Stimulated activated CD4-positive, alpha-beta T cell treated with anti-CD3 and anti-CD28 coated beads, TNF-alpha, amount 100 ng/mL, for 4 hours (primary cell): ENCODE measurements around the gene DPPA4.
"Not testable (repeated sequence)": the region's sequence is repeated elsewhere in the genome, so short reads cannot be mapped to it uniquely, and the experiment has no call there.

Source experiments
- DNase-seq, 3 experiments: peaks; one replicate each; pipeline ENCODE4 v3.0.0-alpha.2; 2020; ENCODE audit warnings: low read depth in 3 of 3

DPPA4 gene

GRCh38 chr3:109337393-109337792 lies at the start of gene DPPA4:
Gene DPPA4 (minus strand): TSS chr3:109337546. CDS start chr3:109337517, 29 bp downstream.
- no peak for DNase-seq

GRCh38 chr3:109385442-109386318 lies 48.3 kb upstream of the DPPA4 start:
- no peak for DNase-seq

DNA sequence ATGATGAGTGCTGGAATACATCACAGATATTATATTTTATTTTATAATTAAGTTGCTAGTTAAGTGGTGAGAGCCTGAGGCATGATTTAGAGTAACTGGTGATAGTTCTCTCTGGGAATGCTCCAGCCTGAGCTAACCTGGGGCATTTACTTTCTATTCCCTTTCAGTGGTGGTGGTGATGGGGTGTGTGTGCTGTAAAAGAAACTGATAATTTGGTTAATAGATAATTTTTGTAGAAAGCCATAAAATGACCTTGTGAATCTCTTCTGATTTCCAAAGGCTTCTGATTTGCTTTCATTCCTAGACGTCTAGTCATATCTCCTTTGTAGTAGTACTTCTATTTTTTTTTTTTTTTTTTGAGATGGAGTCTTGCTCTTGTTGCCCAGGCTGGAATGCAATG lies 46.8 kb upstream of the DPPA4 start:
- no peak for DNase-seq

- DNase-seq = no peak
These were observed 45.2 kb upstream of the DPPA4 start for GRCh38 chr3:109382588-109382987.

- no peak for DNase-seq
These were observed 38.6 kb upstream of the DPPA4 start for GRCh38 chr3:109375975-109376374.

DNA sequence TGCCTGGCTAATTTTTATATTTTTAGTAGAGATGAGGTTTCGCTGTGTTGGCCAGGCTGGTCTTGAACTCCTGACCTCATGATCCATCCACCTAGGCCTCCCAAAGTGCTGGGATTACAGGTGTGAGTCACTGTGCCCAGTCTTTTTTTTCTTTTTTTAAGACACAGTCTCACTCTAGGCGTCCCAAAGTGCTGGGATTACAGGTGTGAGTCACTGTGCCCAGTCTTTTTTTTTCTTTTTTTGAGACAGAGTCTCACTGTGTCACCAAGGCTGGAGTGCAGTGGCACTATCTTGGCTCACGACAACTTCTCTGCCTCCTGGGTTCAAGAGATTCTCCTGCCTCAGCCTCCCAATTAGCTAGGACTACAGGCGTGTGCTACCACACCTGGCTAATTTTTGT lies 37.1 kb upstream of the DPPA4 start:
- DNase-seq = not testable (repeated sequence)

DNA sequence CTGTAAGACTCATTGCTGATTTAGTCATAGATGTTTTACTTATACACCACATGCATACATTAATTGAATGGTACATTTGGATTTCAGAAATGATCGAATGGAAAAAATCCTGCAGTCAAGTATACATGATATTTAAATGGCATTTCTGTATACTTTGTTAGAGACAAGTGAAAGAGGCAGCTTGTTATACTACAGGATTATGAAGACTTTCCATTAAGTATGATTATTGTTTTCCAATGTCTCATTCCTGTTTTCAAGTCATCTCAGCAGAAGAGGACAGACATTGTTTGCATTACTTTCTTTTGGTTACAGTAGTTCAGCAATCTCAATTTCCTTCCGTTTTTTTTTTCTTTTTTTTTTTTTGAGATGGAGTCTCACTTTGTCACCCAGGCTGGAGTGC lies 36.6 kb upstream of the DPPA4 start:
- DNase-seq = no peak

- no peak for DNase-seq
These were observed 35.3 kb upstream of the DPPA4 start for GRCh38 chr3:109372639-109373038.

DNA sequence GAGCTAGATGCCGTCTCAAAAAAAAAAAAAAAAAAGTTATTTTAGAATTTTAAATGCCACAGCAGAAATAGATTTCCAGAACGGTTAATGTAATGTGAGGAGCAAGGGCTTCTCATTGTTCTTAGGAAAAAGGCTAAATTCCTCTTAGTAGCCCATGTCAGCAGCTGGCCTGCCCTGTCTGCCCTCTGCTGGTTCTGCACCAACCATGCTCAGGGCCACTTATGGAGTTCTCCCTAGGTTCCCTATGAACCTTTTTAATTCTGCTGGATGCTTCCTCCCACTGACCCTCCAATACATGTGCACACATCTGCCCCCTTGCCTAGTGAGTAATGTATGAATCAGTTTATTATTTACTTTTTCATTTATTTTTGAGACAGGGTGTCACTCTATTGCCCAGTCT lies 32.2 kb upstream of the DPPA4 start:
- no peak for DNase-seq

- no peak for DNase-seq
These were observed 26.7 kb upstream of the DPPA4 start for GRCh38 chr3:109364088-109364487.

DNA sequence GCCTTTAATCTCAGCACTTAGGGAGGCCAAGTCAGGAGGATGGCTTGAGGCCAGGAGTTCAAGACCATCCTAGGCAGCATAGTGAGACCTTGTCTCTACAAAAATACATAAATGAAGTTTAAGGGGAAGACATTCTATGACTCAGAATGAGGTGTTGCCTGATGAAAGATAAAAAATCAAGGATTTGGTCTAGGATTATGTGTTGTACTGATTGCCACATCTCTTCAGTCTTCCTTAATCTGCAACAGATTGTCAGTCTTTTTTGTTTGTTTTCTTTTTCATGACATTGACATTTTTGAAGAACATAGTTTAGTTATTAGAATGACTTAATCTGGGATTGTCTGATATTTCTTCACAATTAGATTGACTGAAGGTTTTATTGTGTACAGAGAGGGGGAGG lies 26.3 kb upstream of the DPPA4 start:
- DNase-seq = no peak

- DNase-seq = no peak
These were observed 25.5 kb upstream of the DPPA4 start for GRCh38 chr3:109362823-109363222.

DNA sequence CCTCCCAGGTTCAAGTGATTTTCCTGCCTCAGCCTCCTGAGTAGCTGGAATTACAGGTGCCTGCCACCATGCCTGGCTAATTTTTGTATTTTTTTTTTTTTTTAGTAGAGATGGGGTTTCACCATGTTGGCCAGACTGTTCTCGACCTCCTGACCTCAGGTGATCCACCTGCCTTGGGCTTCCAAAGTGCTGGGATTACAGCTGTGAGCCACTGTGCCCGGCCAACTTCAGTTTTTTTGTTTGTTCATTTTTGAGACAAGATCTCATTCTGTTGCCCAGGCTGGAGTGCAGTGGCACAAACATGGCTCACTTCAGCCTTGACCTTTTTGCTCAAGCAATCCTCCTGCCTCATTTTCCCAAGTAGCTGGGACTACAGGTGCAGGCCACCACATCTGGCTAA lies 21.5 kb upstream of the DPPA4 start:
- DNase-seq = not testable (repeated sequence)

- DNase-seq = no peak
These were observed 19.3 kb upstream of the DPPA4 start for GRCh38 chr3:109356442-109357155.

- DNase-seq = no peak
These were observed 18.5 kb upstream of the DPPA4 start for GRCh38 chr3:109355625-109356441.

GRCh38 chr3:109353057-109353456 lies 15.7 kb upstream of the DPPA4 start:
- DNase-seq = no peak

GRCh38 chr3:109351231-109351630 lies 13.9 kb upstream of the DPPA4 start:
- DNase-seq = no peak

DNA sequence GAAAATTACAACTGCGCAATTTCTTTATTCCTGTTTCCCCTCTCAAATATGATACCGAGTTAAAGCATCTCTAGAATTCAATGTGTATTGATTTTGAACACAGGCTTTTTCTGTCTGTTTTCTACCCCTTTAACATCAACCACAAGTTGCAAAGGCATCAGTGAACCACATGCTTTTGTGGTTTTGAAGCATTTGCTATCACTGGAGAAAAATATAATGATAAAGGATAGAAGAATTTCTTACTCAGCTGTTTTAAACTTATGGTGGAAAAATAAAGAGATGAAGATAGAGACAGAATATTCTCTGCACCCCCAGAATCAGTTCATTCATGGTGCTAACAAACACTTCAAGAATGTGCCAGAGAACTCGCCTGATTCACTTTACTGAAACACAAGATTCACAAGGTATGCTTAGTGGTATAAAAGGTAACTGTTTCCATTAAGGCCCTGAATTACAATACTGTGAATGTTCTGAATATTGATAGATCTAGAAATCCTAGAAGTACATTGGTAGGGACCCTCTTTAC lies 9.5 kb upstream of the DPPA4 start:
- DNase-seq = no peak

- no peak for DNase-seq
These were observed 8.8 kb upstream of the DPPA4 start for GRCh38 chr3:109346099-109346498.

DNA sequence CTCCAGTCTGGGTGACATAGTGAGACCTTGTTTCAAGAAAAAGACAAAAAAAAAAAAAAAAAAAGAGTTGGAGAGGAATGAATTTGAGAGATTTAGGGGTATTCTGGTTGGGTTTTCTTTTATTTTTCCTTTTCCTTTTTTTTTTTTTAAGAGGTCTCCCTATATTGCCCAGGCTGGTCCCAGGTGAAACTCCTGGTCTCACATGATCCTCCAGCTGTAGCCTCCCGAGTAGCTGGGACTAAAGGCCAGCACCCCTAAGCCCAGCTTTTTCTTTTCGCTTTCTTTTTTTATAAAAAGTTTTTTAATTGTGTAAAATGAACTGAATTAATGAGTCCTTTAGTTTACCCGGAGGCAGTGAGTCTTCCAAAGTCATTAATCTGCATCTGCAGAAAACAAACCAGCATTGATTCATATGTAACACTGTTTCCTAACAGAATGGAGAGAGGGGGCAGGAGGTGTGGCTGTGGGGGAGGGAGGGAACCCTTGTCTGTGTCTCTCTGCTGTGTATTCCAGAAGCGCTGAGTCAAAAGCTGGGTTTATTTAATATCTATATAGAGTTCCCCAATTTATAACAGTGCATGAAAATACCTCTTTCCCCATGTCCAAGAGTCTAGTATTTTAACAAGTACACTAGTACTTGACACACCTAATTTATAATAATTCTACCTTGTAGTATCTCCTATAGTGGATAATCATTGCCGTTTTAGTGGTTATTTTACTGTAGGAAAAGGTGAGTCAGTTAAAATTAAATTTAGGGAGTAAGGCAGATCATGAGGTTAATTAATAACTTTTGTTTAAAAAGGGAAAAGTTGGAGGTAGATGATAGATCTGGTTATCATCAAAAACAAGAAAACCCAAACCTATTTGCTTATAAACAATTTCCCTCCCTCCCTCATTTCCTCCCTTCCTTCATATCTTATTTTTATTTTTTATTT lies 2.6 kb upstream of the DPPA4 start:
- no peak for DNase-seq

DNA sequence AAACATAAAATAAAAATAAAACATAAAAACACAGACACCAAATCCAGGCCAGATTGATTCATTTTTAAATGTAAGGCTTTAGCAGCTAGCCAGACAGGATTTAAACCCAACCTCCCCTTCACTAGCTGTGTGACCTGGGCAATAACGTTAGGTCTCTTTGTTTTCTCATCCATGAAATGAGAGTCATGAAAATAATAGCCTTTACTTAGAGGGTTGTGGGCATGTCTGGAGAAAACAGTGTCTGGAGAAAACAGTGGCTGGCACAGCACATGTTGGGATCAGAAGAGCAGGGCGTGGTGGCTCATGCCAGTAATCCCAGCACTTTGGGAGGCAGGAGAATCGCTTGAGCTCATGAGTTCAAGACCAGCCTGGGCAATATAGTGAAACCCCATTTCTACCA lies 1.9 kb upstream of the DPPA4 start:
- DNase-seq = no peak
